Measurements from ENCODE around the gene ST7. TPM values are rescaled to one million over a fixed set of nuclear protein-coding genes. Genes with fewer than 3 reads are reported as not detected.

ST7 gene
- total RNA-seq, 1 experiment from 2014 or later = 12.9 TPM

- TF ChIP-seq CTCF (conservative IDR thresholded peaks at IDR 0.05) = no peak
- H3K4me3 Mint-ChIP-seq = no peak overlapping the region
Measured at GRCh38 chr7:116932566-116932965, 20.7 kb upstream of the ST7 start.

More at GRCh38 chr7:116932566-116932965, 20.7 kb upstream of the ST7 start:
- Histone ChIP-seq H2BK15ac (ENCODE audit: low read depth, low read length) (no peak overlapping the region), H4K5ac (ENCODE audit: insufficient read length, low read depth, low read length) (no peak overlapping the region), H2AK5ac (ENCODE audit: insufficient read length, low read length) (no peak overlapping the region), H3K79me1 (ENCODE audit: insufficient read depth, low read depth, low read length, poor library complexity, severe bottlenecking) (no peaks in the 10 kb centered on the region), H4K91ac (ENCODE audit: insufficient read length, low read depth, low read length) (no peak overlapping the region), H3K23ac (ENCODE audit: insufficient read length, low read depth, low read length) (no peak overlapping the region), H2BK20ac (ENCODE audit: low read depth, low read length, poor library complexity, severe bottlenecking) (no peak overlapping the region), H3K9ac (ENCODE audit: extremely low read depth, insufficient read length, low read length) (no peak overlapping the region), H3T11ph (ENCODE audit: low read length) (no peak overlapping the region), H4K8ac (replicated peaks; ENCODE audit: insufficient read length, low read depth, low read length) (no peak overlapping the region), H3K23me2 (ENCODE audit: insufficient read length, low read depth, low read length, poor library complexity, severe bottlenecking) (no peaks in the 10 kb centered on the region), H2BK12ac (ENCODE audit: insufficient read length, low read depth, low read length) (no peak overlapping the region), H3K27me3 (ENCODE audit: insufficient read depth, low read length) (no peaks in the 10 kb centered on the region; the same call in 1 of the 2 replicates), H3K4ac (ENCODE audit: low read depth, low read length) (no peak overlapping the region), H3K27ac (ENCODE audit: insufficient read length, low read depth, low read length) (no peak overlapping the region), H3K79me2 (ENCODE audit: insufficient read depth, low read length) (no peaks in the 10 kb centered on the region), H2BK120ac (ENCODE audit: low read depth, low read length, poor library complexity, severe bottlenecking) (no peak overlapping the region), H3K56ac (ENCODE audit: insufficient read length, low read depth, low read length) (no peak overlapping the region), H2AFZ (ENCODE audit: low read length) (no peak overlapping the region), H3K14ac (ENCODE audit: insufficient read depth, low read length) (no peak overlapping the region), H3K18ac (ENCODE audit: insufficient read length, low read depth, low read length) (no peak overlapping the region), H3K4me1 (ENCODE audit: insufficient read depth, low read length) (no peaks in the 10 kb centered on the region), H3K9me3 (ENCODE audit: control insufficient read depth, low read depth, low read length) (no peaks in the 10 kb centered on the region), H2BK5ac (ENCODE audit: insufficient read length, low read length) (no peak overlapping the region), H3K4me2 (ENCODE audit: insufficient read depth, insufficient read length, low read length) (no peak overlapping the region), H4K20me1 (ENCODE audit: control insufficient read depth, insufficient read depth, insufficient read length) (no peaks in the 10 kb centered on the region)
- Mint-ChIP-seq H3K27ac (no peak overlapping the region), H3K27me3 (ENCODE audit: low read depth) (peaks cover 9% of the 10 kb centered on the region), H3K9me3 (no peaks in the 10 kb centered on the region), H3K4me1 (peaks cover 5 to 9% of the 10 kb centered on the region in 2 experiments), H3K36me3 (ENCODE audit: insufficient read depth in 1 of 3, low read depth in 3 of 3) (no peaks in the 10 kb centered on the region)
- WGBS (ENCODE audit: extremely low coverage, insufficient read length, low lambda C conversion rate) = no CpG with 5 or more reads among the region's 7 CpGs
- DNase-seq = no peak
